Measurements from ENCODE around the gene MAP2K2.

DNA sequence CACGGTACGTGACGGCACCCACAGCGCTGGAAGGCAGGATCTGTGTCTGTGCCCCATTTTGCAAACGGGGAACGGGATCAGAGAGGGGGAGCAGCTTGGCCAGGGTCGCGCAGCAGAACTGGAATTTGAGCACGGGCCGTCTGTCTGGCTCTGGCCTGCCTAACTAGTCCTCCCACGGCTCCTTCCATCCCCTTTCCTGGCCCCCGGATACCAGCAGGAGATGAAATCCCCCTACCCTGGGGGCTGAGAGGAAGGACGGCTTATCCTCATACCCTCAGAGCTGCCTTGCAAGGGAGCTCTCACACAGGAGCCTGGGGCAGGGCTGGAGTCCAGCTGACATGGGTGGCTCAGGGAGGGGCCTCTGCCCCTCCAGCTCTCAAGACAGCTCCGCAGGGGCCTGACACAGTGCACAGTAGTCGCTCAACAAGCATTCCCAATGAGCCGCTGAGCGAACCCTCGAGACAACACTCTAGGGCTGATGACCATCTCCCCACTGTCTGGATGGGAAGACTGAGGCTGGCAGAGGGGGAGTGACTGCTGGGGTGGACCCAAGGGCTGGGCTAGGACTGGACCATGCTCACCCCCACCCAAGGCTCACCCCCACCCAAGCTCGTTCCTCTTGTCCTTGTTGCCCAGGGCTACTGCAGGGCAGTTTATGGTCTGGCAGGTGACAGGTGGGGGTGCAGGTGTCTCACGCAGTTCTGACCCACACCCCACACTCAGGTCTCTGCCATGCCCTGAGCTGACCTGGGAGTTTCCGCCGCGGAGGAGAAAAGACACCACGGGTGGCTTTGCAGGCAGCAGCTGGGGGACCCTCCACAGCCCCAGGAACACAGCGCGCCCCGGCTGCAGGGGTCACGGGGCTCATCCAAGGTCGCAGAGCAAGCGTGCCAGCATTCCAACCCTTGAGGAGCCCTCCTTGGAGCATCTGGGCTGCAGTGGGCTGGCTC, 61.2 kb downstream of the MAP2K2 start:
- TF ChIP-seq, protein P1, sequence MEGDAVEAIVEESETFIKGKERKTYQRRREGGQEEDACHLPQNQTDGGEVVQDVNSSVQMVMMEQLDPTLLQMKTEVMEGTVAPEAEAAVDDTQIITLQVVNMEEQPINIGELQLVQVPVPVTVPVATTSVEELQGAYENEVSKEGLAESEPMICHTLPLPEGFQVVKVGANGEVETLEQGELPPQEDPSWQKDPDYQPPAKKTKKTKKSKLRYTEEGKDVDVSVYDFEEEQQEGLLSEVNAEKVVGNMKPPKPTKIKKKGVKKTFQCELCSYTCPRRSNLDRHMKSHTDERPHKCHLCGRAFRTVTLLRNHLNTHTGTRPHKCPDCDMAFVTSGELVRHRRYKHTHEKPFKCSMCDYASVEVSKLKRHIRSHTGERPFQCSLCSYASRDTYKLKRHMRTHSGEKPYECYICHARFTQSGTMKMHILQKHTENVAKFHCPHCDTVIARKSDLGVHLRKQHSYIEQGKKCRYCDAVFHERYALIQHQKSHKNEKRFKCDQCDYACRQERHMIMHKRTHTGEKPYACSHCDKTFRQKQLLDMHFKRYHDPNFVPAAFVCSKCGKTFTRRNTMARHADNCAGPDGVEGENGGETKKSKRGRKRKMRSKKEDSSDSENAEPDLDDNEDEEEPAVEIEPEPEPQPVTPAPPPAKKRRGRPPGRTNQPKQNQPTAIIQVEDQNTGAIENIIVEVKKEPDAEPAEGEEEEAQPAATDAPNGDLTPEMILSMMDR (IDR thresholded peaks at IDR 0.05), result no peak
- no peak for TF ChIP-seq POLR2A (IDR thresholded peaks at IDR 0.05)
